ENCODE measurements around the gene RPS6KA1.

The RPS6KA1 gene

GRCh38 chr1:26555550-26555981, 26.0 kb downstream of the RPS6KA1 start:
- H3K4me3 ChIP-seq (ENCODE audit: low read depth, low read length) = no peak overlapping the region
- in situ Hi-C loops (cut with HindIII; ENCODE audit: low sequenced_read_pairs) = no loop called here
- DNase-seq (ENCODE audit: low read depth, low spot score) = no peak
- TF ChIP-seq CTCF (IDR thresholded peaks at IDR 0.05; ENCODE audit: low read depth, low read length) = no peak

GRCh38 chr1:26556111-26556510, 26.6 kb downstream of the RPS6KA1 start:
- DNase-seq (ENCODE audit: low read depth, low spot score) = no peak
- in situ Hi-C loops (cut with HindIII; ENCODE audit: low sequenced_read_pairs) = no loop called here
- no peak overlapping the region for H3K4me3 ChIP-seq (ENCODE audit: low read depth, low read length)
- no peak for TF ChIP-seq CTCF (IDR thresholded peaks at IDR 0.05; ENCODE audit: low read depth, low read length)

- in situ Hi-C loops (cut with HindIII; ENCODE audit: low sequenced_read_pairs) = no loop called here
- no peak for TF ChIP-seq CTCF (IDR thresholded peaks at IDR 0.05; ENCODE audit: low read depth, low read length)
- no peak for DNase-seq (ENCODE audit: low read depth, low spot score)
- H3K4me3 ChIP-seq (ENCODE audit: low read depth, low read length) = no peak overlapping the region
These were observed 27.4 kb downstream of the RPS6KA1 start for GRCh38 chr1:26557008-26557407.

GRCh38 chr1:26558685-26559048, 29.1 kb downstream of the RPS6KA1 start:
- in situ Hi-C loops (cut with HindIII; ENCODE audit: low sequenced_read_pairs) = no loop called here
- DNase-seq (ENCODE audit: low read depth, low spot score) = no peak
- no peak overlapping the region for H3K4me3 ChIP-seq (ENCODE audit: low read depth, low read length)
- TF ChIP-seq CTCF (IDR thresholded peaks at IDR 0.05; ENCODE audit: low read depth, low read length) = no peak

- H3K4me3 ChIP-seq (ENCODE audit: low read depth, low read length) = no peak overlapping the region
- TF ChIP-seq CTCF (IDR thresholded peaks at IDR 0.05; ENCODE audit: low read depth, low read length) = no peak
- DNase-seq (ENCODE audit: low read depth, low spot score) = no peak
- in situ Hi-C loops (cut with HindIII; ENCODE audit: low sequenced_read_pairs) = no loop called here
These were observed 30.8 kb downstream of the RPS6KA1 start for GRCh38 chr1:26560403-26560780.

GRCh38 chr1:26570287-26570686, 40.7 kb downstream of the RPS6KA1 start:
- no peak for TF ChIP-seq CTCF (IDR thresholded peaks at IDR 0.05; ENCODE audit: low read depth, low read length)
- in situ Hi-C loops (cut with HindIII; ENCODE audit: low sequenced_read_pairs) = no loop called here
- H3K4me3 ChIP-seq (ENCODE audit: low read depth, low read length) = no peak overlapping the region
- peak; percentile 6 for DNase-seq (ENCODE audit: low read depth, low spot score)

GRCh38 chr1:26571381-26571780, 41.8 kb downstream of the RPS6KA1 start:
- H3K4me3 ChIP-seq (ENCODE audit: low read depth, low read length) = no peak overlapping the region
- in situ Hi-C loops (cut with HindIII; ENCODE audit: low sequenced_read_pairs) = no loop called here
- no peak for DNase-seq (ENCODE audit: low read depth, low spot score)
- no peak for TF ChIP-seq CTCF (IDR thresholded peaks at IDR 0.05; ENCODE audit: low read depth, low read length)

All from astrocyte of the spinal cord (primary cell).